DND-41 (cell line): ENCODE results near the gene ALB.

ENCODE experiments used
- CTCF ChIP-seq: IDR thresholded peaks from 2 replicates; pipeline ENCODE4 v1.5.1; 2012; ENCODE audit warnings: borderline replicate concordance, low read length, moderate library complexity, mild to moderate bottlenecking; ENCODE audit not compliant: poor library complexity, severe bottlenecking; ENCODE audit errors: extremely low read depth
- EZH2 ChIP-seq: IDR thresholded peaks from 3 replicates; pipeline ENCODE4 v1.6.1; 2012; ENCODE audit warnings: borderline replicate concordance, low read depth, mild to moderate bottlenecking, moderate library complexity, low read length, inconsistent platforms; ENCODE audit not compliant: severe bottlenecking

GRCh38 chr4:73429826-73430587, 25.9 kb downstream of the ALB start:
- TF ChIP-seq CTCF (no peak), EZH2 (no peak)
